AG04449 (cell line): Measurements from ENCODE around the gene PLXNC1.

Experiments used
- CTCF ChIA-PET: fragments of 350-600 bp; formaldehyde crosslinking; extraction: SDS; loops from one replicate; lab custom pipeline; 2021; ENCODE audit warnings: antibody characterized with exemption; lab: Yijun Ruan, JAX
- POLR2A ChIA-PET: fragments of 400-600, 350-600 bp; formaldehyde crosslinking; extraction: SDS; loops from one replicate; lab custom pipeline; 2020; ENCODE audit warnings: antibody characterized with exemption, inconsistent platforms; lab: Yijun Ruan, JAX
- DNase-seq: peaks from one replicate; pipeline ENCODE4 v3.0.0-alpha.2; 2010; ENCODE audit warnings: low read depth, low spot score
- H3K4me3 ChIP-seq: 2 replicates; pipeline ENCODE4 v1.5.1; 2011; ENCODE audit warnings: low read depth, mild to moderate bottlenecking, control low read depth, low read length
- CTCF ChIP-seq: IDR thresholded peaks from one replicate; pipeline ENCODE4 v1.5.1; 2011; ENCODE audit warnings: mild to moderate bottlenecking, moderate library complexity, low read length, control low read depth, inconsistent platforms; ENCODE audit not compliant: insufficient read depth; ENCODE audit errors: missing control alignments

Gene PLXNC1

GRCh38 chr12:94250130-94250529 lies 101.8 kb downstream of the PLXNC1 start:
- DNase-seq, result no peak
- ChIA-PET CTCF (interaction anchor here (1.0 to 1.5 kb wide), 2 partner anchors 13 to 16 kb away, joined by 3 read pairs; no protein-coding TSS in a partner anchor), POLR2A (no interaction called here)
- TF ChIP-seq CTCF, result no peak
- no peak overlapping the region for H3K4me3 ChIP-seq

DNA sequence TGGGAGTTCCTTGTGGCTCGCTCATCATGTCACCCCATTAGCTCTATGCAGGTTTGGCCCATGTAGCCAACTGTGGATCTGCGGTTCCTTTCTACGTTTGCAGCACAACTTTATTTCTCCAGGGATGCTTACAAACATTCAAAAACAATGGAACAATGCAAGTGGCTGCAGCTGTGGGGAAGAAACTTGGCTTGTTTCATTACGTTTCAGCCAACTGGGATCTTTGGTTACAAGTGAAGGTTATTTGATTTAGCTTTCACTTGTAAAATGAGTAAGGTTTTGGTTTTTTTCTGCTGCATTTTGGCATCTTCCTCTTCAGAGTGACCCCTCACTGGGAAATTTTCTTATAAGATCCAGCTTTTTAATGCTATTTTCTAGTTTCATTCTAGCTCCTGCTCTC lies 105.9 kb downstream of the PLXNC1 start:
- ChIA-PET CTCF (interaction anchor here (0.5 to 1.1 kb wide), 2 partner anchors 38 to 819 kb away, joined by 4 to 5 read pairs; partner anchors contain the start of gene NR2C1), POLR2A (no interaction called here)
- TF ChIP-seq CTCF, result no peak
- DNase-seq, result no peak
- H3K4me3 ChIP-seq, result no peak overlapping the region

DNA sequence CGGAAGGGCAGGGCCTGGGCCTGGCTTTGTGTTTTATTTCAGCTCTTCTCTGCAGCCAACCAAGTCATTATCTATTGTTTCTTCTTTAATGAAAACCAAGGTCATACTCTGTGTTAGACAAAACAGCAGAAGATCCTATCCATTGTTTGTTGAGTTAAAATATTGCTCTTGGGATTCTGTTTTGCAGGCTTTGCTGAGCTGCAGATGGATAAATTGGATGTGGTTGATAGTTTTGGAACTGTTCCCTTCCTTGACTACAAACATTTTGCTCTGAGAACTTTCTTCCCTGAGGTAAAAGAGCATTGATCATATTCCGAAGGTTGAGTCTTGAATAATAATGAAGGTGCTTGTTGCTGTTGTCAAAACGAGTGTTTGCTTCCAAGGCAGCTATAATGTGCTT lies 106.6 kb downstream of the PLXNC1 start:
- H3K4me3 ChIP-seq, result no peak overlapping the region
- ChIA-PET POLR2A (no interaction called here), CTCF (interaction anchor here (0.5 kb wide), 1 partner anchor 818 kb away, joined by 4 read pairs; the partner anchor contains the start of gene NR2C1)
- DNase-seq, result no peak
- TF ChIP-seq CTCF, result no peak

- ChIA-PET POLR2A (no interaction called here), CTCF (no interaction called here)
- no peak overlapping the region for H3K4me3 ChIP-seq
- DNase-seq, result no peak
- no peak for TF ChIP-seq CTCF
Observed at GRCh38 chr12:94255428-94255827, 107.1 kb downstream of the PLXNC1 start.

DNA sequence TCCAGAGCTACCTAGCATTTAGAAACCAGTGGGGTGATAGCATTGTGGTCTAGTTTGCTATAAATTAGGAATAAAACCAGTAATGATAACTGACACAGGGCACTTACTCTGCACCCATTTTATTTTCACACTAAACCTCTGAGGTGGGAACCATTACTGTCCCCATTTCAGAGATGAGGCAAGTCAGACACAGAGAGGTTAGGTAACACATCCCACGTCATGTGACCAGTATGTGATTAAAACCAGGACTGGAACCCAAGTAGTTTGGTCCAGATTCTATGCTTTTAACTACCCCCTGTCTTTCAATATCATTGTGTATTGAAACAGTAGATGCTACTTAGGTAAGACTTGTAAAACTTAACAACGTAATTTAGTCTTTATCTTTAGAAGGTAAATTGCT lies 110.2 kb downstream of the PLXNC1 start:
- no peak for TF ChIP-seq CTCF
- no peak overlapping the region for H3K4me3 ChIP-seq
- CTCF ChIA-PET, result no interaction called here
- POLR2A ChIA-PET, result no interaction called here
- no peak for DNase-seq

DNA sequence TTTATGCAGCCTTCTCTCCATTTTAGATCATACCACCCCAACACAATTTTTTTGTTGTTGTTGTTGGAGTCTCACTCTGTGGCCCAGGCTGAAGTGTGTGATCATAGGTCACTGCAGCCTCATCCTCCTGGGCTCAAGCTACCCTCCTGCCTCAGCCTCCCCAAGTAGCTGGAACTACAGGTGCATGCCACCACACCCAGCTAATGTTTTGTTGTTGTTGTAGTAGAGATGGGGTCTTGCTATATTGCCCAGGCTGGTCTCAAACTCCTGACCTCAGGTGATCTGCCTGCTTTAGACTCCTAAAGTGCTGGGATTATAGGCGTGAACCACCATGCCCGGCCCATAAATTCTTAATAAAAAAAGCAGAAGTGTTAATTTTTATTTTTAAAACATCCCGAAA lies 111.6 kb downstream of the PLXNC1 start:
- TF ChIP-seq CTCF, result no peak
- POLR2A ChIA-PET, result no interaction called here
- CTCF ChIA-PET, result no interaction called here
- no peak overlapping the region for H3K4me3 ChIP-seq
- DNase-seq, result no peak
